Right renal pelvis (tissue), 4 donors: ENCODE results near the gene KLF15. TPM values are rescaled to one million over a fixed set of nuclear protein-coding genes. Genes with fewer than 3 reads are reported as not detected.

Experiments
- DNase-seq, 4 donors: peaks; one replicate each; pipeline ENCODE4 v3.0.0-alpha.2; 2013; ENCODE audit warnings: low read depth in 4 of 4, low spot score in 3 of 4, missing footprints in 1 of 4
- polyA plus RNA-seq, 4 donors: library from polyadenylated mRNA; unstranded; fragments of 120-200 nt; gene quantifications; one replicate each; pipeline ENCODE4 v1.2.1, GENCODE V29; 2013; ENCODE audit not compliant: insufficient read length in 4 of 4

KLF15 gene
- polyA plus RNA-seq, result 10 to 100 TPM; 12.0 to 14.5 (median 13.1) TPM

DNA sequence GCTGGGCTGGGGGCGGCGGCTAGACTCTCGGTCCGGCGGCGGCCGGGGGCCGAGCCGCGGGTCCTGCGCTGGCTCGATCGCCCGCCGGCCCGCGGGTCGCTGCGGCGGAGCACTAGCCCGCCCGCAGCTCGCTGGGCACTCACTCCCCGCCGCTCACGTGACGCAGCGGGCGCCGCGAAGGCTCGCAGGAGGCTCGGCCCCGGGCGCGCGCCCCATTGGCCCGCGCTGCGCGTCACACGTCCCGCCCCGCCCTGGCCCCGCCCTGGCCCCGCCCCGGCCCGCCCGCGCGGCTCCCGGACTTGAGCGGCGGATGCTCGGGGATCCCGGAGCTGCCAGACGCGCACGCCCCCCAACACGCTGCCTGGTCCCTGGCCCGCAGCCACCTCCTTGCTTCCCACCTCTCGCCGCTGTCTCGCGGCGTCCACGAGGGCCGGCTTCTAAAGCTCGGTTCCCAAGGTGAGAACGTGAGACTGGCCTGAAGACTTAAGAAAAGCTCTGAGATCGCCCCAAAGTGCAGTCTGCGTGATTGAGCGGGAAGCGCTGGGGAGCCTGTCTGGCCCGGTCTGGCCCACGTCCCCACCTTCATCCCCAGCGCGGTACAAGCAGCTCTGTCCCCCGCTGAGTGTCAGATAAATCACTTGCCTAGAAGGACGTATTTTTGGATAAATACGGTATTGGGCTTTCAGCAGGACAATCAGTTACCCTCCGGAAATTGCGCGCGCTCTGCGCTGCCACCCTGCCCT lies at the start of gene KLF15:
KLF15 (minus strand) TSS at position 114 of the 743 bp plus-strand sequence. CDS start 4,486 bp downstream, outside the sequence.
- peak; percentile 59 to 73 (median 70) for DNase-seq

DNA sequence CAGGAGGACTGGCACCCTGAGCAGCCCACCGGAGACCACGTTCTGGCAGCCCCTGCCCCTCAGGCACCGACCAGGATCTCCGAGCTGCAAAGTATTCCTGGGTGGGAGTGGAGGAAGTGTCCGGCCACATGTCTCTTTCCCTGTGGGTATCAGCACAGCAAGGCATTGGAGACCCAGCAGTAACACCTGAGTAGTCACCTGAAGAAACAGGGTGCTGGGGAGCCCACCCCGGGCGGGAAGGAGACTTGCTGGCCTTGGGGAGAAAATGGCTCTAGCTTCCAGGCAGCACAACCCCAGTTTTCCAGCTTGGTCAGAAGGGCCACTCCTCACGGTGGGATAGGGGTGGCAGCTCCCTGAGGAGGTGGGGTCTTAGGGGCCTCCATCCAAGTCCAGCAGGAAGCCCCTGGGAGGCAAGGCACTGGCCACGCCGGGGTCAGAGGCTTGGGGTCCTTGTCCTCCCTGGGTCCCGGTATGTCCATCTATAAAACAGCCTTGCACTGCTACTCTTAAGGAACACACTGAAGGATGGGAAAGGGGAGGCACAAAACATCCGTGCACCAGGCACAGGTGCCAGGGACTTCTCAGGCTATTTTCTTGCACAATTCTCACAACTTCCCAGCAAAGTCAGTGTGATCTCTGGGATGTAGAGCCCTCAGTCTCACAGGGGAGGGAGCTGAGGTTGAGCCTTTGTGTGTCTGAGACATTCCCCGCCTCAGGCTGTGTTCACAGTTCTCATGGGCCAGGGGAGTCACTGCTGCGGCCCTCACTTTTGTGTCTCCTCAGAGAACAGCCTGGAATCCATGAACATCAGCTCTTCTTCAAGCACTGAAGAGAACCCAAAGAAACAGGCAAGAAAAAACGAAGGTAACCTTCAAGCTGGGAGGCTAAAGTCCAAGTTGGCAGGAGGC lies 49.4 kb upstream of the KLF15 start:
- no peak for DNase-seq

DNA sequence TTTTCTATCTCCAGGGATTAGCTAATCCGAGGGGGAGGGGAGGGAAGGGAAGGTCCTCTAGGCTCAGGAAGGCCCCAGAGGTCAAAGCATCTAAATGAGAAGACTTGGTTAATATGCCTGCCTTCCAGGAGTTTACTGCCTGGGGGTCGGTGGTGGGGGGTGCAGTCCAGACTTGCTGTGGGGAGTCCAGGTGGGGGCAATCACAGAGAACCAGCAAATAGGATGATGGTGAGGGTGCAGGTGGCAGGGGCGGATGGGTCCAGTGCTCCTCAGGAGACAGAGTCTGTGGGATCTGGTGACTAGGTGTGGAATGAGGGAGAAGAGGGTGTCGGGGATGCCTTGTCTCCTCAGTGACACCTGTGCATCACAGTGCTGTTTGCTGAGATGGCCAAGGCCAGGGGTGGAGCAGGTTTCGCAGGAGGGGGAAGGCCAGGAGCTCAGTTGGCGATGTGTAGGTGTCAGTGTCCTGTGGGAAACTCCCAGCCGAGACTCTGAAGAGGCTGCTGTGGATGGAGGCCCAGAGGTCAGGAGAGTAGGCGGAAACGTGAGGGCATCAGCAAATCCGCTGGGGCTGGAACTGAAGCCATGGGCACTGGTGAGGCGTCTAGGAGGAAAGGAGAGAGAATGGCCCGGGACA lies 45.6 kb upstream of the KLF15 start:
- no peak for DNase-seq

DNA sequence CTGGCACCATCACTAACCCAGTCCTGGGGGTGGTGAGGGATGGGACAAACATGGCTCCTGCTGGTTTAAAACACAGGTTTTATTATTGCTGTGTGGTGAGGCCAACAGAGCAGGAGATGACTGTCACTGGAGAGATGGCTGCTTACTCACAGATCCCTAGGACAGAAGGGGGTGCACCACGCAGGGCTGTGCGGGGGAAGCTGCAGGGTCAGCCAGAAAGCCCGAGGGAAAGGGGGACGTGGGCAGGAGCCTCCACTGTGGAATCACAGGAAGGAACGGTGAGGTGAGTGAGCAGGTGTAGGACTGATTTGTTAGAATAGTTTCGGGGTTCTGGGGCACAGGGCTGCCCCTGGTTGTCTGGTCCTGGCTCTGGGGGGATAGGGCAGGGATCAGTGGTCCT lies 45.0 kb upstream of the KLF15 start:
- no peak for DNase-seq

DNA sequence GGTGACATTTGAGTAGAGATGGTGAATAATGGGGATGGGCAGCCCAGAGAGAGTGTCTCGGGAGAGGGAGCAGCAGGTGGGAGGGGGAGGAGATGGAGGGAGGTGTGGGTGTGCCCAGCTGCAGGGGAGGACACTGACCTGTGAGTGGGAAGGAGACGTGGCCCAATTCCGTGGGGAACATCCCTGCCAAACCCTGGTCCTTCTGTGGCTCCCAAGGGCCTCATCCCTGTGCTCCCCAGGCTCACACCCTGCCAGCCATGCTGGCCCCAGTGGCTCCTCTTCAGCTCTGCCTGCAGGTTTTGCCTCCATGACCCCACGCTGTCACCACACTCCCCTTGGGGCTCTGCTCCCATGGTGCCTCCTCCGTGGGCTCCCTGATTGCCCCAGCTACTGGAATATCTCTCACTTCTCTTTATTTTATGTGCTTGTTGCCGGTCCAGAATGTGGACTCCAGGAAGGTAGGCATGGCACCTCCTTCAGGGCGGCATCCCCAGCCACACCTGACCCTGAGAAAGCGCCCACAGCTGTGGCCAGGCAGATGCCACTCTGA lies 44.5 kb upstream of the KLF15 start:
- DNase-seq, result no peak

DNA sequence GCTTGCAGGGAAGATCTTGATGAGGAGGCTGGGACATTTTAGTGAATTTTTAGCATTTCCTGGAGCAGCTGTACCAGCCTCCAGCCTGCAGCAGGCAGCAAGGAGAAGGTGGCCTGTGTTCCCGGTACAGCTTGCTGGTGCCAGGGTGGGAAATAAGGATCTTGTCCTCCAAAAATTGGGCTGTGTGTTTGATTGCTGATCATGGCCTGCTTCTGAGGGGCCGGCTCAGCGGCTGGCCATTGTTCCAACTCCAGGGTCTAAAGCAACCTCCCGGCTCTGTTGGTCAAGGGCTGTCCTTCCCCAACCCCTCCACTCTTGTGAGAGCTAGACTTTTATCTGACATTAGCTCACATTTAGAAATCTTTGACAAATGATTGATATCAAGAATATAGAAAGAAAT lies 42.5 kb upstream of the KLF15 start:
- DNase-seq, result no peak

DNA sequence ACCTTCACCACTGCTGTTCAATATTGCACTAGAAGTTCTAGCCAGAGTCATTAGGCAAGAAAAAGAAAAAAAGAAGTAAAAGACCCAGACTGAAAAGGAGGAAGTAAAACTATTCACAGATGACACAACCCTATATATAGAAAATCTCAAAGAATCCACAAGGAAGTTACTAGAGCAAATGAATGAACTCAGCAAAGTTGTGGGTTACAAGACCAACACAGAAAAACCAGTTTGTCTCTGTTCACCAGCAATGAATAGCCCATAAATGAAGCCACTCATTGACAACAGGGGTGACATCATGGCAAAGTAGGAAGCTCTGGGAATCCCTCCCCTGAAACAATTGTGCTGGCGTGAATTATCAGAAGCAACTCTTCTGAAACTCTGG lies 42.1 kb upstream of the KLF15 start:
- no peak for DNase-seq

DNA sequence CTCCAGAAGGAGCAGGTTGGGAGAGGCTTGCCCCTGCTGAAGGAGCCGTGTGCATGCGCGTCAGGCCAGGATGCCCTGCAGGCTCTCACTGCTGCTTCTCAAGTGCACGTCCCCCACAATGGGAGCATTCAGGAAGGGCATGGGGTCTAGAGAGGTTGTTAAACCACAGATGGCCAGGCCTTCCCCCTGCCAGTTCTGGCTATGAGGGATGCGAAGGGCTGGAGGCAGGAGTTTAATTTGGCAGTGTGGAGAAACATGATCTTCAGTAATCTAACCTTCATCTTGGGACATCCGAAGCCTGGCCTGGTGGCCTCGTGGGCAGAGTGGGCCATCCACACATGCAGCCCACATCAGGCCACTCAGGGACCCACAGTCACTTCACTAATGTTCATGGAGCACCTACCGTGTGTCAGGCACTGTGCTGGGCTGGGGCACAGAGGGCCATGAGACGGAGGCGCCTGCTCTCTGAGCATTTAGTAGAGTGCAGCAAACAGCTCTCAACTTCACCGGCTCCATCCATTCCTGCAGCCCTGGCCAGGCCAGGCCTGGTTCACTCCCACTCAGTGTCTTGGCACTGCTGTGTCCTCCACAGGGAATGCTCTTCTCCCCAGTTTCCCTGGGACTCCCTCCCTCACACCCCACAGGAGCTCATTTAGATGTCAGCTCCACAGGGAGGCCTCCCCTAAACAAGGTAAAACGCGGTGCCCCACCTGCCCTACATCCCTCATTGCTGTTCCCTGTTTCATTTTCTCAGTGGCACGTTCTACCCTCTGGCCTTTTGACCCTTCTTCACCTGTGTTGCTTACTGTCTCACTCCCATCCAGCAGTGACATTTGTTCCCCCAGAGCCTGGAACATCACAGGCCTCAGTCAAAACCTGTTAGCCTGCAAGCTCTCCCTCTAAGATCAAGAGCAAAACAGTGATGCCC lies 41.5 kb upstream of the KLF15 start:
- DNase-seq, result no peak

DNA sequence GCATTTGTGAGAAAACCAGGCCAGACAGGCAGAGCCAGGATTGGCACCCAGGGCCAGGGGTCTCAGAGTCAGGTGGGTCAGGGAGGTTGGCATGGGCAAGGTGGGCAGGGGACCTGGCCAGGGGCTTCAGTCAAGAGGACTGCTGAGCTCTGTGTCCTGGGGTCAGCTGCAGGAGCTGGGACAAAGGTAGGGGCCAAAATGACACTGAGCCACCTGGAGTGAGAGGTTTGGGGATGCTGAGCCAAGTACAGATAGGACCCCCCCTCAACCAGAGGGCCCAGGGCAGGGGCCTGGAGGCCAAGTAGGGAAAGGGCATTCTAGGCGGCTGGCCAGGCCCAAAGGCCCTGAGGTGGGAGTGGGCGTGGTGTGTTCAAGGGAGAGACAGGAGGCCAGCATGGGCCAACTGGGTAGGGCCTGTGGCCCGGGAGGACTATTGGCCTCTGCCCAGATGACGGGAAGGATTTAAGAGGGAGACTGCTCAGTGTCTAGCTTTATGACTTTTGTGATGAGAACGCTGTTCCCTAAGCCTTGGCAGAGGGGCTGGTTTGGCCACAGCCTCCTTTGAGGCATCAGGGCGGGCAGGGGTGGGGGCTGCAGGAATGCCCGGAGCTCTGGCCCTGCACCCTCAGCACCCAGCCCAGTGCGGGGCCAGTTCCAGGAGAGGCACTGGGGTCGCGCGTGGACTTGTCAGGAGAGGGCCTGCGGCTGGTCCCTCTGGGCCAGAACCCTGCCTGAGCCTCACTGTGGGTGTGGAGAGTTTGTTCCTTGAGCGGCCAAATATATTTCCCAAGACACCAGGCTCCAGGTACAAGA lies 40.6 kb upstream of the KLF15 start:
- no peak for DNase-seq

DNA sequence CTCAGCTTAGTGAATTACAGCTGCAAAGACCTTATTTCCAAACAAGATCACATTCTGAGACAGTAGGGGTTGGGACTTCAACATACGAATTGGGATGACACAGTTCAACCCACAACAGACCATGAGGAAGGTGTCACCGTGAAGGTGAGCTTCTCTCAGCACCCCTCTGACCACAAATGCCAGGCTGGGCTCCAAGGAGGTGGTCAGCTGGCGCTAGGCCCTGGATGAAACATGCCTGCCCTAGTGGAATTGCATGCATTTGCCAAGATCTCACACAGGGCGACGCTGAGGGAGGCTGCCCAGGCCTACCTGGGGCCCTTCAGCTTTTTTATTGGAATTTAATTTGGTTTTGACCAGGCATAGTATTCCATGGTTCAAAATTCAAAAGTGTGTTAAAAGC lies 39.3 kb upstream of the KLF15 start:
- DNase-seq, result no peak

DNA sequence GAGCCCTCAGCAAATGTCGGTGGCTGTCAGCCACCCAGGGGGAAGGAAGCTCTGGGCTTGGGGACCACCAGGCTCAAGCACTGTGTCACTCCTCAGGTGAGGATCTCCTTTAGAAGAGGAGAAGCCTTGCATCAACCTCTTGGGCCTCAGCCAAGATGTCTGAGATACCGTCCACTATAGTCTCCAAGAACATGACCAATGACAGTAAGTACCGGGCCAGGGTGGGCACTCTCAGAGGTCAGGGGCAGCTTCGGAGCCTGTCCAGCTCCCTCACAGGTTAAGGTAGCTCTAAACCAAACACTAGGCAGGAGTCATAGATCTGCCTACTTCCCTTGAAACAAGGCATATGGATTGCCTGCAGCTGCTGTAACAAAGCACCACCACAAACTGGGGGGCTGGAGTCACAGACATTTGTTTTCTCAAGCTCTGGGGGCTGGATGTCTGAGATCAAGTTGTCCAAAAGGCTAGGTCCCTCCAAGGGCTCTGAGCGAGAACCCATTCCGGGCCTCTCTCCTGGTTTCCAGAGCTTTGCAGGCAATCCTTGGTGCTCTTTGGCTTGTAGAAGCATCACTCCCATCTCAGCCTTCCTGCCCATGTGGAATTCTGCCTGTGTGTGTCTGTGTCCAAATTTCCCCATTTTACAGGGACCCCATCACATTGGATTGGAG lies 38.8 kb upstream of the KLF15 start:
- DNase-seq, result no peak

DNA sequence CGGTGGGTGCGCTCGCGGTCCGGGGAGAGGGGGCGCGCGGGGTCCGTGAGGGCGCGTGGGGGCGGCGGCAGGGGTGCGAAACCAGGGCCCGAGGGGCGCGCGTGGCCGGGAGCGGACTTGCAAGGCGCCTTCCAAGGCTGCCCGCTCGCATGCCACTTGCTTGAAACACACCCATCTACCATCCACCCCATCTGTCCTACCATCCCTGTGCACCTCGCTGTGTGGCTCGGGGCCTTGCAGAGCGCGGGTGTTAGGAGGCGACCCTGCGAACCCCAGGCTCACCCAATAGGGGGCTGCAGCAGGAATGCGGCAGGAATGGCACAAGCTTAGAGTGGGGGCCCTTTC lies 37.7 kb upstream of the KLF15 start:
- DNase-seq, result no peak

DNA sequence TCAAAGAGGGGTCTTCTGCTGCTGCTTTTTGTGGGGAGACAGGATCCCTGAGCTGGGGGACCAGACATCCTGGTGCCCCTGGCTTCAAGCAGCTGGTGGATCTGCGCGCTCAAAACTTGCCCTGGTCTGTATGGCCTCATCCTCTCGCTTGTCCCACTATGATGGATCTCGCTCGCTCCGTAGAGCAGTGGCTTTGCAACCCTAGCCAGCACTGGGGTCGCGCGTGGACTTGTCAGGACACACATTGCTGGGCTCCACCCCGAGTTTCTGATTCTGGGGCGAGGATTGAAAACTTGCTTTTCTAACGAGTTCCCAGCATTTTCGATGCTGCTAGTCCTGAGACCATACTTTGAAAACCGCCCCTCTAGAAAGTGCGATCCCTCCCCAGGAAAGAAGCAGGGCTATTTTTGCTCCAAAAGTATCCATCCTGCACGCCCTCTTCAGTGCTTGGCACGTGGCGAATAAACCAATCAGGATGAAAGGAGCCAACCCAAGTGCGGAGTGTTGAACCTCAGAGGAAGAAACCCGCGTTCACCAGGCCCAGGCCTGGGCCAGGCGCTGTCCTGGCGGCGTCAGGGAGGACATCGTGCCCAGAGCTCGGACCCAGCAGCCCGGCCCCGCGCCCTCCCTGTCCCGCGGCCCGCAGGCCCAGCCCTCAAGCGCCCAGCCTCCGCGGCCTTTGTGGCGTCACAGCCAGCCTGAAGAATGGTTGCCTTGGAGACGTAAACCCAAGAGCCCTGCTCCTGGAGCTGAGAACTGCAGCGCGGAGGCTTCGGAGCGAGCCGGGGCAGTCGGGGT lies 37.2 kb upstream of the KLF15 start, which contains the start of gene CFAP100:
CFAP100 (plus strand) TSS at position 731 of the 798 bp plus-strand sequence. CDS start 1,092 bp downstream, outside the sequence.
- DNase-seq, result peak; percentile 51 to 59 (median 55)

DNA sequence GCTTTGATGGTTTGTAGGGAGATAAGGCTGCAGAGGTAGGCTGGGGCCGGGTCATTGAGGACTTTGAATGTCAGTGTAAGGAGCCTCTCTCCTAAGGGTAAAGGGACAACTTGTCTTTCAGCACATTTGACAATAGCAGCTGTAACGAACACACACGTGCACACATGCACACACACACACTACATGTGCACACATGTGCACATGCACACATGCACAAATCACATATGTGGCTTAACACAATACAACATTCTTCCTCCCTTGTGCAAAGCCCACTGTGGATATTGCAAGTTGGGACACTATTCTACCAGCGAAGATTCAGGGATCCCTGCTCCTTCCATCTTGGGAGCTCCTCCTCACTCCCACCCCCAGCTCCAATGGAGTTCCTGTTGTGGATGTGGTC lies 36.4 kb upstream of the KLF15 start:
- no peak for DNase-seq

DNA sequence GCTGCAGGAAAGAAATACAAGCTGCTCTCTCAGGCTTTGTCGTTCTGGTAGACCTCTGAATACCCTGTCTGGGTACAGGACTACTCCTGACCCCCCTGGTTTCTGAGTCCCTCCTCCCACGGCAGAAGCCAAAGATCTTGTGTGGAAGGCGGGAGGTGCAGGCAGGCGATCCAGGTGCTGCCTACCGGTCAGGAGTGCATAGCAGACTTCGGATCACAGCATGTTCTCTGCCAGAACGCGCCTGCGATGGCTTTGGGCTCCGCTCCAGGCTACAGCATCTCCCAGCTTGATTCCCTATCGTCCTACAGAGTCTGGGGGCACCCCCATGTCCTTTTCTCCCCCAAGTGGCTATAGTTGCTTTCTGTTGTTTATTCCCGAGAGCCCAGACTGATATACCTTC lies 35.0 kb upstream of the KLF15 start:
- DNase-seq, result no peak

DNA sequence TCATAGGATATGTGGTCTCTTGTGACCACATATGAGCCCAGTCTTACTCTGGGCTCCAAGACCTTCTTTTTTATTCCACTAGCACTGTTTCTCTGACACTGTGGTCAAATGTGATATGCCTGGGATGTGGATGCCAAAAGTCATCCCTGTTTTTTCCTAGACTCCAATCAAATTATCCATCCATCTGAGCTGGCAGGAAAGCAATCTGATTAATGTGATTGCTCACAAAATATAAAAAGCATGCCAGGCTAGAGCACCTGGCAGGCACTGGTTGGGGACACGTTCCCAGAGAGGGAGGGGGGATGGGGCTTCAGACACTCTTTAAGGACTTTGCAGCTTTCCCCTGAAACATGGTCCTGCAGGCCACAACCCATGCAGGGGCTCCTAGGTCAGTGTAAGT lies 34.4 kb upstream of the KLF15 start:
- no peak for DNase-seq

DNA sequence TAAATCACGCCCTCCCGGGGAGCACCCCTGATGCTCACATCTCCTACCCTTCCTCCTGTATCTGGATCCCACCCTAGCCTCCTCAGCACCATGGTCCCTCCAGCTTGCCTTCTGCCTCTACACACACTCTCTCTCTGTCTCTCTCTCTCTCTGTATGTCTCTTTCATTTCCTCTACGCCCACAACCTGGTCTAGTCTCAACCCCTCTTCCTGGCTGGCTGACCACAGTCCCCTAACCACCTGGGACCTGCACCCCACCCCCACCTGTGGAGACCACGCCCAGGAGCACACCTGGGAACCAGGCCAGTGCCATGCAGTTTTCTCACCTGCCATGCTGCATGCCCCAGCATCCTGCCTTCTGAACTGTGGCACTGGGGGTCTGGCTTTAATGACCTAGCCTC lies 33.5 kb upstream of the KLF15 start:
- DNase-seq, result no peak

DNA sequence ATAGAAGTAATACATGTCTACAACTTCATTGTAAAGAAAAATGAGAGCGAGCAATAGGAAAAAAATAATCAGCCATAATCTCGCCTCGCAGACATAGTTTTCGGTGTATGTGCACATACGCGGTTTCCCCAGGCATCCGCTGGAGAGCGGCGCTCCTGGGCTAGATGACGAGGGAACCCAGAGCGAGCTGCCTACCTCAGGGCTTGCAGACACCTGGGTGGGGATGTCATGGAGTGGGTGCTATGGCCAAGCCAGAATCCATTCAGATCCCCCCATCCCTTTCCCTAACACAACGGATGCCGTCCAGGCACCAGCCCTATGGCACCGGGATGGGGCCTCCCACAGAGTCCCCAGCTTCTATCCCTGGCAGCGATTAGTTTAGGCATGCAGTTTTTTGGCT lies 33.0 kb upstream of the KLF15 start:
- DNase-seq, result no peak
